Measurements from ENCODE around the gene ANXA3. TPM values are rescaled to one million over a fixed set of nuclear protein-coding genes. Genes with fewer than 3 reads are reported as not detected.

ANXA3 gene
- polyA plus RNA-seq, 3 donors: 0.31 to 0.64 (median 0.55) TPM

DNA sequence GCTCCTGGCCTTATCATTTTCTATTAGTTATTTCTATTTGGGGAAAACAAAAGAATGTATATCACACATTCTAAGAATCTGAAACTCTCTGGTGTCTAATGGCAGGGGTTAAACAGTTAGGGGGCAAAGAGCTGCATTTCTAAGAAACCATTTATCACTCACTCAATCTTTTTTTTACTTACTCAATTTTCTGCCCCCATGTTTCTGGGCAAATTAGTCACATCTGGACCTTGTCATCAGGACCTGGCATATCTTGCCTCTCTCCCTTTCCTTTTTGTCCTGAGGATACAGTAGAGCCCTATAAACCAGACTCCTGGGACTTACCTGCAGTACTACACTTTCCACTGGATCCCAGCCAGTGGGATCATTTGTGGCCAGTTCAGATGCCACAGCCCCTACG, 89.1 kb downstream of the ANXA3 start:
- Histone ChIP-seq H3K4me2 (replicated peaks; ENCODE audit: extremely low read depth, low read length, poor library complexity, severe bottlenecking) (no peak overlapping the region), H3K4me3 (replicated peaks in 1 of 3; ENCODE audit: low read depth in 2 of 3, low read length in 3 of 3) (no peak overlapping the region), H3K36me3 (replicated peaks in 1 of 2; ENCODE audit: control insufficient read depth in 1 of 2, insufficient read depth in 2 of 2, low read length in 2 of 2) (no peaks in the 10 kb centered on the region), H2AFZ (ENCODE audit: insufficient read depth, low read depth, low read length, poor library complexity, severe bottlenecking) (no peak overlapping the region), H3K4me1 (ENCODE audit: control insufficient read depth in 1 of 2, insufficient read depth in 2 of 2, low read length in 2 of 2) (peaks cover 36 to 57% of the 10 kb centered on the region in 2 donors), H4K20me1 (ENCODE audit: insufficient read depth, low read length) (no peaks in the 10 kb centered on the region), H3K79me2 (ENCODE audit: insufficient read depth, low read length) (no peaks in the 10 kb centered on the region), H3K9me3 (replicated peaks in 1 of 2; ENCODE audit: control insufficient read depth in 1 of 2, insufficient read depth in 1 of 2, low read length in 2 of 2) (no peaks in the 10 kb centered on the region), H3K27ac (ENCODE audit: low read depth in 1 of 2, low read length in 2 of 2) (no peak overlapping the region), H3K9ac (ENCODE audit: insufficient read depth, low read length, poor library complexity, severe bottlenecking) (no peak overlapping the region), H3K27me3 (ENCODE audit: control insufficient read depth in 2 of 2, insufficient read depth in 2 of 2, low read length in 2 of 2) (no peaks in the 10 kb centered on the region)
- WGBS (ENCODE audit: insufficient coverage): no CpG with 5 or more reads among the region's 1 CpG
- DNase-seq: no peak
- intact Hi-C loops (cut with micrococcal nuclease): loop anchor here in 1 of 2 donors (10.0 kb wide), 1 partner anchor 134 kb away; the partner anchor contains the start of gene BMP2K
- H3K27ac Mint-ChIP-seq: peak overlapping the region in 2 of 7 donors; percentile 3 to 70
- H3K4me3 Mint-ChIP-seq: no peak overlapping the region
- H3K36me3 Mint-ChIP-seq: no peaks in the 10 kb centered on the region
- TF ChIP-seq, protein P1, sequence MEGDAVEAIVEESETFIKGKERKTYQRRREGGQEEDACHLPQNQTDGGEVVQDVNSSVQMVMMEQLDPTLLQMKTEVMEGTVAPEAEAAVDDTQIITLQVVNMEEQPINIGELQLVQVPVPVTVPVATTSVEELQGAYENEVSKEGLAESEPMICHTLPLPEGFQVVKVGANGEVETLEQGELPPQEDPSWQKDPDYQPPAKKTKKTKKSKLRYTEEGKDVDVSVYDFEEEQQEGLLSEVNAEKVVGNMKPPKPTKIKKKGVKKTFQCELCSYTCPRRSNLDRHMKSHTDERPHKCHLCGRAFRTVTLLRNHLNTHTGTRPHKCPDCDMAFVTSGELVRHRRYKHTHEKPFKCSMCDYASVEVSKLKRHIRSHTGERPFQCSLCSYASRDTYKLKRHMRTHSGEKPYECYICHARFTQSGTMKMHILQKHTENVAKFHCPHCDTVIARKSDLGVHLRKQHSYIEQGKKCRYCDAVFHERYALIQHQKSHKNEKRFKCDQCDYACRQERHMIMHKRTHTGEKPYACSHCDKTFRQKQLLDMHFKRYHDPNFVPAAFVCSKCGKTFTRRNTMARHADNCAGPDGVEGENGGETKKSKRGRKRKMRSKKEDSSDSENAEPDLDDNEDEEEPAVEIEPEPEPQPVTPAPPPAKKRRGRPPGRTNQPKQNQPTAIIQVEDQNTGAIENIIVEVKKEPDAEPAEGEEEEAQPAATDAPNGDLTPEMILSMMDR (IDR thresholded peaks at IDR 0.05): no peak
- peaks cover 0 to 2% (median 2%) of the 10 kb centered on the region in 3 donors for H3K27me3 Mint-ChIP-seq (ENCODE audit: low read depth in 3 of 3)
- H3K9me3 Mint-ChIP-seq: no peaks in the 10 kb centered on the region
- peaks cover 44% of the 10 kb centered on the region for H3K4me1 Mint-ChIP-seq

DNA sequence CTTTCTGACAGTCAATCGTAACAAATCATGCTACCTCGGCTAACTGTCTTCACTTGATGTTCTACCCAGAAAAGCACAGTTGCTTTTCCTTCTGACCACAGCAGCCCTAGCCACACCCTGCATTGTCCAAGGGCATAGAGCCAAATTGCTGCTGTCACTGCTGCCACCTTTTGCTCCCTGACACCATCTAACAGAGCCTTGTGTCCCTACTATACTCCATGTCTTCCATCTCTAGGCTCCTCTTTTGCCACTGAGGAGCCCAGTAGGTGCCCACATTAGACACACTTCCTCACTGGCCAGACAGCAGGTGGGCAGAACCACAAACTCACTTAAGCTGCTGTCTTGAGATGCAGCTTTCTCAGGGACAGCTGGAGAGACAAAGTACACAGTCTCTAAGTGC, 91.4 kb downstream of the ANXA3 start:
- TF ChIP-seq, protein P1 (IDR thresholded peaks at IDR 0.05): no peak
- peak in 1 of 3 donors; percentile 14 for DNase-seq
- no peaks in the 10 kb centered on the region for H3K9me3 ChIP-seq (replicated peaks in 1 of 2; ENCODE audit: control insufficient read depth in 1 of 2, insufficient read depth in 1 of 2, low read length in 2 of 2)
- Mint-ChIP-seq H3K27me3 (ENCODE audit: low read depth in 3 of 3) (peaks cover 0 to 2% (median 0%) of the 10 kb centered on the region in 3 donors), H3K4me3 (no peak overlapping the region), H3K36me3 (no peaks in the 10 kb centered on the region), H3K4me1 (peaks cover 62% of the 10 kb centered on the region), H3K9me3 (no peaks in the 10 kb centered on the region), H3K27ac (peak overlapping the region in 5 of 7 donors; percentile 22 to 77 (median 45))
- no peak overlapping the region for H3K4me2 ChIP-seq (replicated peaks; ENCODE audit: extremely low read depth, low read length, poor library complexity, severe bottlenecking)
- no peaks in the 10 kb centered on the region for H3K79me2 ChIP-seq (ENCODE audit: insufficient read depth, low read length)
- 40% methylated on average over 2 of the region's 2 CpGs for WGBS (ENCODE audit: insufficient coverage)
- H3K4me3 ChIP-seq (replicated peaks in 1 of 3; ENCODE audit: low read depth in 2 of 3, low read length in 3 of 3): no peak overlapping the region
- H3K27me3 ChIP-seq (ENCODE audit: control insufficient read depth in 2 of 2, insufficient read depth in 2 of 2, low read length in 2 of 2): no peaks in the 10 kb centered on the region
- peak overlapping the region in 1 of 2 donors; percentile 26 for H3K27ac ChIP-seq (ENCODE audit: low read depth in 1 of 2, low read length in 2 of 2)
- H3K4me1 ChIP-seq (ENCODE audit: control insufficient read depth in 1 of 2, insufficient read depth in 2 of 2, low read length in 2 of 2): peaks cover 48 to 69% of the 10 kb centered on the region in 2 donors
- H3K9ac ChIP-seq (ENCODE audit: insufficient read depth, low read length, poor library complexity, severe bottlenecking): no peak overlapping the region
- H3K36me3 ChIP-seq (replicated peaks in 1 of 2; ENCODE audit: control insufficient read depth in 1 of 2, insufficient read depth in 2 of 2, low read length in 2 of 2): no peaks in the 10 kb centered on the region
- intact Hi-C loops (cut with micrococcal nuclease): loop anchor here in 1 of 2 donors (10.0 kb wide), 1 partner anchor 132 kb away; the partner anchor contains the start of gene BMP2K
- peak overlapping the region; percentile 10 for H2AFZ ChIP-seq (ENCODE audit: insufficient read depth, low read depth, low read length, poor library complexity, severe bottlenecking)
- no peaks in the 10 kb centered on the region for H4K20me1 ChIP-seq (ENCODE audit: insufficient read depth, low read length)
